ENCODE measurements around the gene ZNF280C. TPM values are rescaled to one million over a fixed set of nuclear protein-coding genes. Genes with fewer than 3 reads are reported as not detected.

The ZNF280C gene
- total RNA-seq, 1 experiment from 2014 or later, result 7.8 TPM

- Histone ChIP-seq H4K20me1 (ENCODE audit: insufficient read depth) (no peaks in the 10 kb centered on the region), H3K4me1 (replicated peaks; ENCODE audit: insufficient read depth) (no peaks in the 10 kb centered on the region), H3K36me3 (ENCODE audit: low read depth) (0 out of 2 replicates have a peak, but pooled peaks cover 3% of the 10 kb centered on the region), H3K27me3 (ENCODE audit: insufficient read depth, low read depth) (no peaks in the 10 kb centered on the region), H3K9me2 (ENCODE audit: insufficient read depth) (no peaks in the 10 kb centered on the region), H3K79me2 (ENCODE audit: low read depth) (no peaks in the 10 kb centered on the region), H3K27ac (no peak overlapping the region), H3K4me3 (no peak overlapping the region), H2AFZ (no peak overlapping the region), H3K9me3 (ENCODE audit: insufficient read depth, low read depth) (no peaks in the 10 kb centered on the region), H3K4me2 (no peak overlapping the region), H3F3A (ENCODE audit: insufficient read depth, low read depth) (no peaks in the 10 kb centered on the region)
- CTCF ChIA-PET, result no interaction called here
- POLR2A ChIA-PET (ENCODE audit: unreplicated experiment), result no interaction called here
- no TSS peak for BruUV-seq (replicated peaks)
- no peak for TF ChIP-seq CTCF (conservative IDR thresholded peaks at IDR 0.05)
- no peak for TF ChIP-seq EZH2 (IDR thresholded peaks at IDR 0.05; ENCODE audit: low read depth)
- DNase-seq, result no peak
- intact Hi-C loops (cut with micrococcal nuclease; ENCODE audit: unreplicated experiment), result no loop called here
Observed at GRCh38 chrX:130253916-130254315, 14.8 kb downstream of the ZNF280C start.

GRCh38 chrX:130251671-130252070, 17.0 kb downstream of the ZNF280C start:
- no peaks in the 10 kb centered on the region for H3K27me3 ChIP-seq (ENCODE audit: insufficient read depth, low read depth)
- DNase-seq, result no peak
- ChIA-PET CTCF (no interaction called here), POLR2A (ENCODE audit: unreplicated experiment) (no interaction called here)
- BruUV-seq (replicated peaks), result no TSS peak
- intact Hi-C loops (cut with micrococcal nuclease; ENCODE audit: unreplicated experiment), result no loop called here
- TF ChIP-seq CTCF (conservative IDR thresholded peaks at IDR 0.05) (no peak), EZH2 (IDR thresholded peaks at IDR 0.05; ENCODE audit: low read depth) (no peak)
- no peaks in the 10 kb centered on the region for H3K9me2 ChIP-seq (ENCODE audit: insufficient read depth)
- H3K4me2 ChIP-seq, result no peak overlapping the region
- H3K4me3 ChIP-seq, result no peak overlapping the region
- no peaks in the 10 kb centered on the region for H3F3A ChIP-seq (ENCODE audit: insufficient read depth, low read depth)
- H2AFZ ChIP-seq, result no peak overlapping the region
- H3K9me3 ChIP-seq (ENCODE audit: insufficient read depth, low read depth), result no peaks in the 10 kb centered on the region
- H3K27ac ChIP-seq, result no peak overlapping the region
- H4K20me1 ChIP-seq (ENCODE audit: insufficient read depth), result no peaks in the 10 kb centered on the region
- 0 out of 2 replicates have a peak, but pooled peaks cover 3% of the 10 kb centered on the region for H3K36me3 ChIP-seq (ENCODE audit: low read depth)
- H3K79me2 ChIP-seq (ENCODE audit: low read depth), result no peaks in the 10 kb centered on the region
- no peaks in the 10 kb centered on the region for H3K4me1 ChIP-seq (replicated peaks; ENCODE audit: insufficient read depth)

- Histone ChIP-seq H3K4me3 (no peak overlapping the region), H3K27me3 (ENCODE audit: insufficient read depth, low read depth) (no peaks in the 10 kb centered on the region), H3K4me1 (replicated peaks; ENCODE audit: insufficient read depth) (no peaks in the 10 kb centered on the region), H3K79me2 (ENCODE audit: low read depth) (no peaks in the 10 kb centered on the region), H3K9me2 (ENCODE audit: insufficient read depth) (no peaks in the 10 kb centered on the region), H3K36me3 (ENCODE audit: low read depth) (peaks cover 9% of the 10 kb centered on the region; the same call in 1 of the 2 replicates), H3K9me3 (ENCODE audit: insufficient read depth, low read depth) (no peaks in the 10 kb centered on the region), H3F3A (ENCODE audit: insufficient read depth, low read depth) (no peaks in the 10 kb centered on the region), H3K4me2 (no peak overlapping the region), H2AFZ (no peak overlapping the region), H4K20me1 (ENCODE audit: insufficient read depth) (no peaks in the 10 kb centered on the region), H3K27ac (no peak overlapping the region)
- no TSS peak for BruUV-seq (replicated peaks)
- ChIA-PET POLR2A (ENCODE audit: unreplicated experiment) (no interaction called here), CTCF (no interaction called here)
- no peak for DNase-seq
- intact Hi-C loops (cut with micrococcal nuclease; ENCODE audit: unreplicated experiment), result no loop called here
- TF ChIP-seq CTCF (conservative IDR thresholded peaks at IDR 0.05), result no peak
- TF ChIP-seq EZH2 (IDR thresholded peaks at IDR 0.05; ENCODE audit: low read depth), result no peak
Observed at GRCh38 chrX:130247996-130248395, 20.7 kb downstream of the ZNF280C start.

Measured in PC-9 (cell line).